PC-9 (cell line): Measurements from ENCODE around the gene TEFM.

ENCODE experiments used
- CTCF ChIP-seq: fragments of 200-600 bp; sonication (generic); conservative IDR thresholded peaks from 2 replicates; pipeline ENCODE4 v1.6.1; 2017; ENCODE audit warnings: mixed run types, antibody characterized with exemption, mild to moderate bottlenecking, moderate library complexity
- EZH2 ChIP-seq: fragments of 200-600 bp; sonication (generic); IDR thresholded peaks from 2 replicates; pipeline ENCODE4 v1.8.0; 2017; ENCODE audit warnings: antibody characterized with exemption, low read depth

DNA sequence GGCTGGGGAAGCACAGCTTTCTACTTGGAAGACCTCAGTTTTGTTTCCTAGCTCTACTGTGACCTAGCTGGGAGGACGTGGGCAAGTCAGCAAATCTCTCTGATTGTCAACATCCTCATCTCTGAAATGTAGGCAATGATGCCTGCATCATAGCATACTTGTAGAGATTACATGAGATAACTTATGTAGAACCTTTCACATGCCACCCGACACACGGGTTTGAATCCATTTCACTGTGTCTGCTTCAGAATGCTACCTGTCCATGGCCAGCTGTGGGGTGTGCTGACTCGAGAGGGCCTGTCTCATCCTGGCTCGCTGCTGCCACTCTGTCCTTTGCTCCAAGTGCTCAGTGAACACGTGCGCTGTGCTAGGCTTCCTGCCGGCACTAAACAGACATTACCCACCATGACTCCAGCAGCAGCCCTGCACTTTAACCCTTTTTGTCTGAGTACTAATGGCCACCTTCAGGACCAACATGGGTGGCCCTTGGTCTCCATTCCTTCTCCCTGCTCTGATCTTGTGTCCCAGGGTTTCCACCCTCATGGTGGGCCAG is 23.1 kb upstream of the TEFM start:
- TF ChIP-seq CTCF (no peak), EZH2 (no peak)
